GM04504 (cell line): ENCODE measurements around the gene IRS1.

Experiments
- DNase-seq: peaks from one replicate; pipeline ENCODE4 v3.0.0-alpha.2; 2012; ENCODE audit warnings: low read depth

IRS1 gene

GRCh38 chr2:226755631-226756030 is 44.0 kb downstream of the IRS1 start:
- DNase-seq = no peak

DNA sequence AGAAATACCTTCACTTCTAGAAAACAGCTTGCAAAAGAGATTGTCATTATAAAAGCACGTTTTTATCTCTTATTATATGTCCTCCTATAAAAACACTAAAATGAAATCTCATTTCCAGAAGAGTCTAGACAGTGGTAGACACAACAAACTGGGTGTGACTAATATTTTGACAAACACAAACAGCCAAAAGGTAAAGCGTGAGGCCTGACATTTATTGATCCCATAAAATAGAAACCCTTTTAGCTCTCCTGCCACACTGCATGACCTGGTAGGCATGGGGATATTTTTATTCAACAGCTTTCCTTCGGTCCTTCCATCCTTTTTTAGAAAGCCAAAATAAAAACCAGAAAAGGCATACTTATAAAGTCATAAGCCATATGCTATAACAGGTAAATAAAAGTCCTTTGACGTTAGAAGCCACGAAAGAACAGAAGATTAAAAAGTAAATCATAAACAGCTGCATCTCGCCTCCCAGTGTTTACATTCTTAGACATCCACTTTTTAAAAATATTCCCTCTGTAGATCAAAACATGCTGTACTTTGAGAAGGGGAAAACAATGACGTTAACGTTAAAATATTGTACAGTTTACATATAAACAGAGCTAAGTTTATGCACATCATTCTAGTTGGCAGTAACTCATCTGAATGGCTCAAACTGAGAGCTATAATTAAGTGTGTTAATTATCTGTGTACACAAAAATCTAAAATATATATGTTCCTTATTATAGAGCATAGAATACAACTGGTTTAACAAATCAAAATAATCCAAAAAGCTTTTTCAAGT is 44.6 kb downstream of the IRS1 start:
- DNase-seq = no peak

DNA sequence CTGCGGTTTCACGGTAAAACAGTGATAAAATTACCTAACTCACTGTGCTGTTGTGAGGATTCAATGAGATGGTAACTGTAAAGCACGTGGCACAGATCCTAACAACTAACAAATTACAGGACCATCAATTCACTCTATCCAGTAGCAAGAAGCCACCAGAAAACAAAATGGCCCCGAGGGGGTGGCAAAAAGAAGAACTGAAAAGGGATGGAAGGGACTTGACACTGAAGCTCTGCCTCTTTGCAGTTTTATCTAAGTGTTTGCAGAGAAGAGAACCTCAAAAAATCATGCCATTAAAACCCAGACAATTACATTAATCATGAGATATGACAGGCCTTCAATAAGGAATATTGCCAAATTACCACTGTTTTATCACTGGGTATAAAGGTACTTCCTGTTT is 46.7 kb downstream of the IRS1 start:
- no peak for DNase-seq

DNA sequence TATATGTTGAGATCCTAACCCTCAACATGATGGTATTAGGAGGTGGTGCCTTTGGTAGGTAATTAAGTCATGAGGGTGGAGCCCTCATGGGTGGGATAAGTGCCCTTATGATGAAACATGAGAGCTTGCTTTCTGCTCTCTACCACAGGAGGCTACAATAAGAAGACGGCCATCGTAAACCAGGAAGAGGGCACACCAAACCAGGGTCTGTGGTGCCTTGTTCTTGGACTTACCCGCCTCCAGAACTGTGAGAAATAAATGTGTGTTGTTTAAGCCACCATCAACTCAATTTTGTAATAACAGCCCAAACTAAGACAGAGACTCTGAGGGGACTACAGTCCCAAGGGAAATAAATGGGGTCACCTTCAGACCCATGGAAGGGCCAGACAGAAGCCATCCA is 52.3 kb downstream of the IRS1 start:
- DNase-seq = no peak

- DNase-seq = no peak
Measured at GRCh38 chr2:226746196-226746800, 53.3 kb downstream of the IRS1 start.

GRCh38 chr2:226743915-226744314 is 55.7 kb downstream of the IRS1 start:
- no peak for DNase-seq

DNA sequence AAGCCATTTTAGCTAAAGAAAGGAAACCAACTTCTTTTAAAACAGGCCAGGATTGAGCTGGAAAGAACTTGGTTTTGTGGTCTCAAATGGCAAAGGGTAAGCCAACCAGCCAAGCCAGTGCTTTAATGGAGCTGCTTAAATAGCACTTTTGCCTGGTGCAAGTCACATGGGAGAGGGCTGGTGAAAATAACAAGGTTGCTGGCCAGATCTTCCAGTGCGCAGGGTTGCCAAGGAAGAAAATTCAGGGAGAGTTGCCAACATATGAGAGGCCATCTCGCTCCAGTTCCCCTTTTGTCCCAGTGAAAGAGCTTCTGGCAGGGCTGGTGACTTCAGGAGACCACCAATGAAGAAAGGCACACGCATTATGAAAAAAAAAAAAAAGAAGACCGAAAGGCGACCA is 57.3 kb downstream of the IRS1 start:
- DNase-seq = no peak

GRCh38 chr2:226740039-226740648 is 59.5 kb downstream of the IRS1 start:
- DNase-seq = no peak

- DNase-seq = no peak
Measured at GRCh38 chr2:226739545-226740030, 60.0 kb downstream of the IRS1 start.

DNA sequence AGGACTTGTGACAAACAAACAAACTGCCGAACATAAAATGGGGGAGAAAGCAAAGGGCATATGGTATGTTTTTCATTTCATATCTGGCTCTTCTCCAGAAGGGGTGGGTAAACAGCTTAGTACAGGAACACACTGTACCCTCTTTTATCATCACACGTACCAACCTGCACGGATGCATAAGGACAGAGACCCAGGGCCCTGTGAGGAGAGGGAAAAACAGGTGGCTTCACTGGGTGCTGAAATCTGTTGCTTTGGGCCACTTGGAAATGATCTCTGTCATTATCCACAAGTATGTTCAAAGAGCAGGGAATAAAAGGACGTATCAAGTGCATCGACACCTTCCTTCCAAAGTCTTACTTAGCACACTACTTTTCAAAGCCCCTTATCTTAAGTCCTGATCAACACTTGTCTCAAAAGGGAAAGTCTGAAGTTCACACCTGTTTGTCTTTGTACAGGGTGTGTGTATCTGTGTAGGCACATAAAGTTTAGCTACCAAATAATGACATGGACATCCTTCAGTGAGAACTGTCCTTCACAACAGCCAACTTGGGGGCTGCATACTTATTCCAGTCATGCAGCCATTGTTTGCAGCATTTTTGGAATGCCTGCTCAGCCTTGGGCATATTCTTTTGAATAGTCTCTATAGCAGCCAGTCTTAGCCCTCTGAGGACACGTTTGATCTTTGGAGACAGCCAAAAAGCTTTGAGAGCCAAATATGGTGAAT is 60.6 kb downstream of the IRS1 start:
- no peak for DNase-seq

DNA sequence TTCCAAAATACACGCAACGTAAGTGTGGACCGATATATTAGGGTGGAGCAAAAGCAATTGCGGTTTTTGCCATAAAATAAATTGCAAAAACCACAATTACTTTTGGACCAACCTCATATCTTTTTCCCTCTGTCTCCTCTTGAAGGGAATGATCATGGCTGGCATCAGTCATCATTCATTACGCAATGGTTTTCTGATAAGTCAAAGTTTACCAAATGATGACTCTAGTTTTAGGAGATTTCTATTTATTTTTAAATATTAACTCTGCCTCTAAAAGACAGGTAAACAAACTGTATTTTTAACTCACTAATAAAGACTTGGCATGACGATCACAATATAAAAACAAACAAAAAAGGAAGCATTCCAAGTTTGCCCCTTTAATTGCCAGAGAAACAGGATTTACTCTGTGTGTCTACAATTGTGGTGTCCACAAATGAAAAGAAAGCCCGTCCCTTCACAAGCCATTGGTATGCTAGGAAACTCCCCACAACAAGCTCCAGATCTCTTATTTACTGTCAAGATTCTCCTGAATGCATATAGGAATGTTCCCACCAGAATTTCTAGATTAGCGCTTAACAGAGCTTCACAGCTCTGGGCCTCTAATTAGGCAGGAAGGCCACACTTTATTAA is 61.3 kb downstream of the IRS1 start:
- DNase-seq = no peak

DNA sequence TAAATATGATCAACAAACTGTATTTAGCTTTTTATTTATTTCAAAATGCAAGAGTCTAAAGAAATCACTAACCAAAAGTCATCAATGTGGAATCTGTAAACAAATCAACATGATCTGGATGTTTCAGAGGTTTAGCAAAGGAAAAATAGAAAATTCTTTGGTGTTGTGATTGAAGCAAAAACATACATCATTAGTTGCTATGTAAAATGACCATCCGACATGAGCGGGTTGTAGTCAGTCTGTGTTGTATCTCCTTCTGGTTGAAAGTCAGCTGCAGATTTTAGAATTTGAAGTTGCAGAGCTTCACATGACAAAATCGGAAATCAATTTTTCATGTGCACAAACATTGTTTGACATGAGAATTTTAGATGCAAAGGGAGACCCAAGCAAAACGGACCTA is 63.2 kb downstream of the IRS1 start:
- DNase-seq = no peak

GRCh38 chr2:226733927-226734564 is 65.6 kb downstream of the IRS1 start:
- DNase-seq = no peak

GRCh38 chr2:226733189-226733858 is 66.3 kb downstream of the IRS1 start:
- DNase-seq = no peak

DNA sequence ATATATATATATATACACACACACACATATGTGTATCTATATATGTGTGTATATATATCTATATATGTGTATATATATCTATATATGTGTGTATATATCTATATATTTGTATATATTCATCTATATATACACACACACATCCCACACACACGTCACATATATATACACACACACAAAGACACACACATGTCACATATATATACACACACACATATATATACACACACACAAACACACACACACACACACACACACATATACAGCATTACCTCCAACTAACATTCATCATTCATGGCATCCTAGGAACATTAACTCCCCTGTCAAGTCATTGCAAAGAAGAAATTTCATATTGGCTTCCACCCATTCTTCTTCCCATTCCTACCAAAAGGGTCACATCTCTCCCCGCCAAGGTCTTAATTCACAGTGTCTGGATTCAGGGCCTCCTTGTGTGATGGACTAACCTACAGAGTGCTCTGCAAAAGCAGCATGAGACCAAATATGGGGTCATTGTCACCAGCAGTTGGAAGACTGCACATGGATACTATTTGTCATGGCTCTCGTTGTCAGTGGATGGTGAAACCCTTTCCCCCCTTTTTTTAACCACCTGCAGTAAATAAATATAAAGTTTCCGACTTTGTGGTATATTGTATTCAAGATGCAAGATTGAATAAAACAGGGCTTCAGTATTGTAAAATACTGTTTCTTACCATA is 67.0 kb downstream of the IRS1 start:
- DNase-seq = no peak

DNA sequence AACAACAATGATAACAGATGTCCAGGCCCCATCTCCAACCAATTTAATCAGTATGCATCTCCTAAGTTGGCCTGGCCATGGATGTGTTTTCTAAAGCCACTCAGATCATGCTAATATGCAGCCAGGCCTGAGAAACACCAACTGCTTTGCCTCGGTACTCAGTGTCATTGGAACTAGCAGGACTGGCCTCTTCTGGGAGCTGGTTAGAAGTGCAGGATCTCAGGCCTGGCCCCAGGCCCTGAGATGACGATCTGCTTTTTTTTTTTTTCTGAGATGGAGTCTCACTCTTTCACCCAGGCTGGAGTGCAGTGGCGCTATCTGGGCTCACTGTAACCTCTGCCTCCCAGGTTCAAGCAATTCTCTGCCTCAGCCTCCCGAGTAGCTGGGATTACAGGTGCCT is 69.1 kb downstream of the IRS1 start:
- DNase-seq = no peak

- DNase-seq = no peak
Measured at GRCh38 chr2:226728996-226729395, 70.6 kb downstream of the IRS1 start.

GRCh38 chr2:226727251-226727650 is 72.4 kb downstream of the IRS1 start:
- no peak for DNase-seq

DNA sequence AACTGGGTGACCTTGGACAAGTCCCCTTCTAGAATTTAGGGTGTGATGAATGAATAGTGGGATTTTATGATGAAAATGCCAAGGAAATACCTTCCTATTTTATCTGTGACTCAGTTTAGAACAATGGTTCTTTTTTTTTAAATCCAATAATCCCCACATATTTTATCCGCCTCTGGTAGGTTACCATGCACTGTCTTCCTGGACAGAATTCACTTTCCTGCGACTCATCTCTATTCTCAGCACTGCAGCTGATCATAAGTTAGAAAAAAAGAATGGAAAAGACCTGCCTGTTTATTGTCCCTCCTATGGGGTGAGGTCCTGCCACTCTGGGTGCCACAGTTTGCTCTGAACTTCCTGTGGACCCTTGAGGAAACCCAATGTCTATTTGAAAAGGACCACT is 73.1 kb downstream of the IRS1 start:
- DNase-seq = no peak

DNA sequence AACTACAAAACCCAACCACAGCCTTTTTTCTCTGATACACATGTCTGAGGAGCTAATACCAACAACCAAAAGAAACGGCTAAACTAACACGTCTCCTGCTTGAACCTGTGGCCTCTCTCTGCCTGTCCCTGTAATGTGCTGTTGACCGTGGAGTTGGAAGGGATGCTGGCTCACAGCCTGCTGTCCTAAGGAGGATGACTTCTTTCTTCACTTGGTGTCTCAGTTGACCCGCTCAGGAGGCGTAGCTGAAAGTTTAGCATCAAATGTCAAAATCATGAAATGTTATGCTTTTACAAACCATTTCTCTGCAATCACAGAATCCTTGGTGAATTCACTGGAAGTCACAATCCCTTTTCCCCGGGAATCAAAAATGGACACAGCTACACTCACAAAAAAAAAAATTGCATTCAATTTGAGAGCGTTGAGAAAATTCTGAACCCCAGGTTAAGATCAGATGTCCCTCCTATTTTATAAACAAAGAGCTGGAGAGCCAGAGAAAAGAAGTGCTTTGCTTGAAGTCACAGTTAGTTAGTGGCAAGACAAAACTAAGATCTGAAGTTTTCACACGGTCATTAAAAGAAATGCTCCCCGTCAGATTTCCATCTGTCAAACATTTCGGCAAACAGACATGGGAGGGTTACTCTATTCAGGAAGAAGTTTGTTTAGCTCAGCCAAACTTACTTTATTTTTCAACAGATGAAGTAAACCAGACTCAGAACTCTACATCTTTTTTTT is 74.3 kb downstream of the IRS1 start:
- DNase-seq = no peak
